ENCODE results near the gene CNTNAP2.

GRCh38 chr7:146177301-146177700, 60.7 kb downstream of the CNTNAP2 start:
- TF ChIP-seq, protein P1, sequence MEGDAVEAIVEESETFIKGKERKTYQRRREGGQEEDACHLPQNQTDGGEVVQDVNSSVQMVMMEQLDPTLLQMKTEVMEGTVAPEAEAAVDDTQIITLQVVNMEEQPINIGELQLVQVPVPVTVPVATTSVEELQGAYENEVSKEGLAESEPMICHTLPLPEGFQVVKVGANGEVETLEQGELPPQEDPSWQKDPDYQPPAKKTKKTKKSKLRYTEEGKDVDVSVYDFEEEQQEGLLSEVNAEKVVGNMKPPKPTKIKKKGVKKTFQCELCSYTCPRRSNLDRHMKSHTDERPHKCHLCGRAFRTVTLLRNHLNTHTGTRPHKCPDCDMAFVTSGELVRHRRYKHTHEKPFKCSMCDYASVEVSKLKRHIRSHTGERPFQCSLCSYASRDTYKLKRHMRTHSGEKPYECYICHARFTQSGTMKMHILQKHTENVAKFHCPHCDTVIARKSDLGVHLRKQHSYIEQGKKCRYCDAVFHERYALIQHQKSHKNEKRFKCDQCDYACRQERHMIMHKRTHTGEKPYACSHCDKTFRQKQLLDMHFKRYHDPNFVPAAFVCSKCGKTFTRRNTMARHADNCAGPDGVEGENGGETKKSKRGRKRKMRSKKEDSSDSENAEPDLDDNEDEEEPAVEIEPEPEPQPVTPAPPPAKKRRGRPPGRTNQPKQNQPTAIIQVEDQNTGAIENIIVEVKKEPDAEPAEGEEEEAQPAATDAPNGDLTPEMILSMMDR (IDR thresholded peaks at IDR 0.05) = no peak
- TF ChIP-seq EP300 (IDR thresholded peaks at IDR 0.05) = no peak
- no peak for TF ChIP-seq POLR2A (IDR thresholded peaks at IDR 0.05)
